ENCODE results near the gene PLRG1. TPM values are rescaled to one million over a fixed set of nuclear protein-coding genes. Genes with fewer than 3 reads are reported as not detected.

The PLRG1 gene
- polyA plus RNA-seq, 3 donors: 34.6 to 56.1 (median 52.5) TPM

- 75% methylated on average over 7 of the region's 9 CpGs for WGBS (ENCODE audit: insufficient coverage)
- H2AFZ ChIP-seq (ENCODE audit: insufficient read depth, low read depth, low read length, poor library complexity, severe bottlenecking): peak overlapping the region; percentile 6
- H3K27me3 ChIP-seq (ENCODE audit: control insufficient read depth in 2 of 2, insufficient read depth in 2 of 2, low read length in 2 of 2): no peaks in the 10 kb centered on the region
- Mint-ChIP-seq H3K9me3 (peaks cover 0 to 9% (median 5%) of the 10 kb centered on the region in 7 donors), H3K27me3 (ENCODE audit: low read depth in 3 of 3) (peaks cover 0 to 3% (median 0%) of the 10 kb centered on the region in 3 donors), H3K36me3 (no peaks in the 10 kb centered on the region), H3K4me1 (no peaks in the 10 kb centered on the region), H3K4me3 (no peak overlapping the region), H3K27ac (no peak overlapping the region)
- DNase-seq: peak; percentile 6 to 17 (median 7)
- peak; percentile 47 for TF ChIP-seq CTCF (IDR thresholded peaks at IDR 0.05)
- no peaks in the 10 kb centered on the region for H3K36me3 ChIP-seq (replicated peaks in 1 of 2; ENCODE audit: control insufficient read depth in 1 of 2, insufficient read depth in 2 of 2, low read length in 2 of 2)
- H3K4me1 ChIP-seq (ENCODE audit: control insufficient read depth in 1 of 2, insufficient read depth in 2 of 2, low read length in 2 of 2): no peaks in the 10 kb centered on the region
- H3K79me2 ChIP-seq (ENCODE audit: insufficient read depth, low read length): no peaks in the 10 kb centered on the region
- no peak overlapping the region for H3K4me3 ChIP-seq (replicated peaks in 1 of 3; ENCODE audit: low read depth in 2 of 3, low read length in 3 of 3)
- H3K4me2 ChIP-seq (replicated peaks; ENCODE audit: extremely low read depth, low read length, poor library complexity, severe bottlenecking): no peak overlapping the region
- H4K20me1 ChIP-seq (ENCODE audit: insufficient read depth, low read length): no peaks in the 10 kb centered on the region
- no peak overlapping the region for H3K27ac ChIP-seq (ENCODE audit: low read depth in 1 of 2, low read length in 2 of 2)
- intact Hi-C loops (cut with micrococcal nuclease): loop anchor here in 1 of 2 donors (10.0 kb wide), 1 partner anchor 815 kb away; the partner anchor contains the start of gene MAP9
- H3K9me3 ChIP-seq (replicated peaks in 1 of 2; ENCODE audit: control insufficient read depth in 1 of 2, insufficient read depth in 1 of 2, low read length in 2 of 2): peaks cover 0 to 5% of the 10 kb centered on the region in 2 donors
- no peak overlapping the region for H3K9ac ChIP-seq (ENCODE audit: insufficient read depth, low read length, poor library complexity, severe bottlenecking)
Measured at GRCh38 chr4:154559494-154560418, 9.6 kb upstream of the PLRG1 start.

GRCh38 chr4:154559141-154559493, 8.9 kb upstream of the PLRG1 start:
- no peaks in the 10 kb centered on the region for H3K4me1 Mint-ChIP-seq
- H3K27ac Mint-ChIP-seq: no peak overlapping the region
- no peak for TF ChIP-seq CTCF (IDR thresholded peaks at IDR 0.05)
- H3K27me3 ChIP-seq (ENCODE audit: control insufficient read depth in 2 of 2, insufficient read depth in 2 of 2, low read length in 2 of 2): no peaks in the 10 kb centered on the region
- no peaks in the 10 kb centered on the region for H3K4me1 ChIP-seq (ENCODE audit: control insufficient read depth in 1 of 2, insufficient read depth in 2 of 2, low read length in 2 of 2)
- H3K27me3 Mint-ChIP-seq (ENCODE audit: low read depth in 3 of 3): peaks cover 0 to 3% (median 0%) of the 10 kb centered on the region in 3 donors
- DNase-seq: no peak
- peaks cover 0 to 5% of the 10 kb centered on the region in 2 donors for H3K9me3 ChIP-seq (replicated peaks in 1 of 2; ENCODE audit: control insufficient read depth in 1 of 2, insufficient read depth in 1 of 2, low read length in 2 of 2)
- no peaks in the 10 kb centered on the region for H3K36me3 Mint-ChIP-seq
- H4K20me1 ChIP-seq (ENCODE audit: insufficient read depth, low read length): no peaks in the 10 kb centered on the region
- H2AFZ ChIP-seq (ENCODE audit: insufficient read depth, low read depth, low read length, poor library complexity, severe bottlenecking): no peak overlapping the region
- H3K79me2 ChIP-seq (ENCODE audit: insufficient read depth, low read length): no peaks in the 10 kb centered on the region
- no peaks in the 10 kb centered on the region for H3K36me3 ChIP-seq (replicated peaks in 1 of 2; ENCODE audit: control insufficient read depth in 1 of 2, insufficient read depth in 2 of 2, low read length in 2 of 2)
- peaks cover 0 to 9% (median 5%) of the 10 kb centered on the region in 7 donors for H3K9me3 Mint-ChIP-seq
- intact Hi-C loops (cut with micrococcal nuclease): loop anchor here in 1 of 2 donors (10.0 kb wide), 1 partner anchor 816 kb away; the partner anchor contains the start of gene MAP9
- no peak overlapping the region for H3K27ac ChIP-seq (ENCODE audit: low read depth in 1 of 2, low read length in 2 of 2)
- H3K4me3 Mint-ChIP-seq: no peak overlapping the region
- no peak overlapping the region for H3K4me3 ChIP-seq (replicated peaks in 1 of 3; ENCODE audit: low read depth in 2 of 3, low read length in 3 of 3)
- WGBS (ENCODE audit: insufficient coverage): no CpG with 5 or more reads among the region's 1 CpG
- no peak overlapping the region for H3K9ac ChIP-seq (ENCODE audit: insufficient read depth, low read length, poor library complexity, severe bottlenecking)
- no peak overlapping the region for H3K4me2 ChIP-seq (replicated peaks; ENCODE audit: extremely low read depth, low read length, poor library complexity, severe bottlenecking)
